ENCODE measurements around the gene KCNV2.

KCNV2 gene

GRCh38 chr9:2741441-2742158 is 24.3 kb downstream of the KCNV2 start:
- no peaks in the 10 kb centered on the region for H3K4me1 ChIP-seq (ENCODE audit: insufficient read depth, low read length)
- no peak overlapping the region for H3K27ac ChIP-seq (ENCODE audit: low read length)
- H3K9me3 ChIP-seq (ENCODE audit: insufficient read depth, low read depth, low read length) = no peaks in the 10 kb centered on the region
- no peaks in the 10 kb centered on the region for H3K36me3 ChIP-seq (ENCODE audit: insufficient read depth, low read depth, low read length)
- H3K4me3 ChIP-seq (ENCODE audit: low read length) = no peak overlapping the region
- H3K9ac ChIP-seq (ENCODE audit: low read depth, low read length) = no peak overlapping the region
- H3K27me3 ChIP-seq (ENCODE audit: insufficient read depth, low read length) = no peaks in the 10 kb centered on the region

GRCh38 chr9:2742214-2742613 is 24.9 kb downstream of the KCNV2 start:
- Histone ChIP-seq H3K9ac (ENCODE audit: low read depth, low read length) (no peak overlapping the region), H3K4me3 (ENCODE audit: low read length) (no peak overlapping the region), H3K27me3 (ENCODE audit: insufficient read depth, low read length) (no peaks in the 10 kb centered on the region), H3K4me1 (ENCODE audit: insufficient read depth, low read length) (no peaks in the 10 kb centered on the region), H3K9me3 (ENCODE audit: insufficient read depth, low read depth, low read length) (no peaks in the 10 kb centered on the region), H3K27ac (ENCODE audit: low read length) (no peak overlapping the region), H3K36me3 (ENCODE audit: insufficient read depth, low read depth, low read length) (no peaks in the 10 kb centered on the region)

- H3K4me1 ChIP-seq (ENCODE audit: insufficient read depth, low read length) = no peaks in the 10 kb centered on the region
- no peaks in the 10 kb centered on the region for H3K27me3 ChIP-seq (ENCODE audit: insufficient read depth, low read length)
- H3K9me3 ChIP-seq (ENCODE audit: insufficient read depth, low read depth, low read length) = no peaks in the 10 kb centered on the region
- H3K27ac ChIP-seq (ENCODE audit: low read length) = no peak overlapping the region
- no peak overlapping the region for H3K9ac ChIP-seq (ENCODE audit: low read depth, low read length)
- no peak overlapping the region for H3K4me3 ChIP-seq (ENCODE audit: low read length)
- H3K36me3 ChIP-seq (ENCODE audit: insufficient read depth, low read depth, low read length) = no peaks in the 10 kb centered on the region
Observed at GRCh38 chr9:2743937-2744529, 26.7 kb downstream of the KCNV2 start.

- Histone ChIP-seq H3K4me1 (ENCODE audit: insufficient read depth, low read length) (no peaks in the 10 kb centered on the region), H3K9ac (ENCODE audit: low read depth, low read length) (no peak overlapping the region), H3K4me3 (ENCODE audit: low read length) (no peak overlapping the region), H3K36me3 (ENCODE audit: insufficient read depth, low read depth, low read length) (no peaks in the 10 kb centered on the region), H3K27me3 (ENCODE audit: insufficient read depth, low read length) (no peaks in the 10 kb centered on the region), H3K9me3 (ENCODE audit: insufficient read depth, low read depth, low read length) (no peaks in the 10 kb centered on the region), H3K27ac (ENCODE audit: low read length) (no peak overlapping the region)
Observed at GRCh38 chr9:2745560-2746380, 28.5 kb downstream of the KCNV2 start.

GRCh38 chr9:2749485-2749884 is 32.2 kb downstream of the KCNV2 start:
- no peak overlapping the region for H3K9ac ChIP-seq (ENCODE audit: low read depth, low read length)
- H3K27ac ChIP-seq (ENCODE audit: low read length) = no peak overlapping the region
- no peaks in the 10 kb centered on the region for H3K36me3 ChIP-seq (ENCODE audit: insufficient read depth, low read depth, low read length)
- H3K4me1 ChIP-seq (ENCODE audit: insufficient read depth, low read length) = no peaks in the 10 kb centered on the region
- H3K9me3 ChIP-seq (ENCODE audit: insufficient read depth, low read depth, low read length) = no peaks in the 10 kb centered on the region
- H3K27me3 ChIP-seq (ENCODE audit: insufficient read depth, low read length) = no peaks in the 10 kb centered on the region
- no peak overlapping the region for H3K4me3 ChIP-seq (ENCODE audit: low read length)

GRCh38 chr9:2755285-2755684 is 38.0 kb downstream of the KCNV2 start:
- no peak overlapping the region for H3K27ac ChIP-seq (ENCODE audit: low read length)
- H3K9me3 ChIP-seq (ENCODE audit: insufficient read depth, low read depth, low read length) = no peaks in the 10 kb centered on the region
- peaks cover 26% of the 10 kb centered on the region; the same call in 1 of the 2 replicates for H3K4me1 ChIP-seq (ENCODE audit: insufficient read depth, low read length)
- no peaks in the 10 kb centered on the region for H3K36me3 ChIP-seq (ENCODE audit: insufficient read depth, low read depth, low read length)
- no peak overlapping the region for H3K4me3 ChIP-seq (ENCODE audit: low read length)
- H3K27me3 ChIP-seq (ENCODE audit: insufficient read depth, low read length) = no peaks in the 10 kb centered on the region
- H3K9ac ChIP-seq (ENCODE audit: low read depth, low read length) = no peak overlapping the region

GRCh38 chr9:2758162-2758897 is 41.0 kb downstream of the KCNV2 start:
- Histone ChIP-seq H3K27me3 (ENCODE audit: insufficient read depth, low read length) (no peaks in the 10 kb centered on the region), H3K27ac (ENCODE audit: low read length) (peak overlapping the region; percentile 42)

GRCh38 chr9:2758898-2759510 is 41.7 kb downstream of the KCNV2 start:
- peak overlapping the region; percentile 17 for H3K4me3 ChIP-seq (ENCODE audit: low read length)
- H3K9ac ChIP-seq (ENCODE audit: low read depth, low read length) = peak overlapping the region; percentile 9; the same call in 1 of the 2 replicates
- H3K27me3 ChIP-seq (ENCODE audit: insufficient read depth, low read length) = no peaks in the 10 kb centered on the region
- peak overlapping the region; percentile 42 for H3K27ac ChIP-seq (ENCODE audit: low read length)
- no peaks in the 10 kb centered on the region for H3K36me3 ChIP-seq (ENCODE audit: insufficient read depth, low read depth, low read length)
- peaks cover 38% of the 10 kb centered on the region; the same call in 1 of the 2 replicates for H3K4me1 ChIP-seq (ENCODE audit: insufficient read depth, low read length)
- no peaks in the 10 kb centered on the region for H3K9me3 ChIP-seq (ENCODE audit: insufficient read depth, low read depth, low read length)

More at GRCh38 chr9:2758162-2758897, 41.0 kb downstream of the KCNV2 start:
- Histone ChIP-seq H3K4me3 (ENCODE audit: low read length) (no peak overlapping the region), H3K4me1 (ENCODE audit: insufficient read depth, low read length) (peaks cover 38% of the 10 kb centered on the region; the same call in 1 of the 2 replicates), H3K9ac (ENCODE audit: low read depth, low read length) (no peak overlapping the region), H3K36me3 (ENCODE audit: insufficient read depth, low read depth, low read length) (no peaks in the 10 kb centered on the region), H3K9me3 (ENCODE audit: insufficient read depth, low read depth, low read length) (no peaks in the 10 kb centered on the region)

- Histone ChIP-seq H3K9me3 (ENCODE audit: insufficient read depth, low read depth, low read length) (no peaks in the 10 kb centered on the region), H3K4me1 (ENCODE audit: insufficient read depth, low read length) (peaks cover 38% of the 10 kb centered on the region), H3K27me3 (ENCODE audit: insufficient read depth, low read length) (no peaks in the 10 kb centered on the region), H3K9ac (ENCODE audit: low read depth, low read length) (no peak overlapping the region; the same call in 1 of the 2 replicates), H3K4me3 (ENCODE audit: low read length) (no peak overlapping the region), H3K36me3 (ENCODE audit: insufficient read depth, low read depth, low read length) (no peaks in the 10 kb centered on the region), H3K27ac (ENCODE audit: low read length) (no peak overlapping the region)
Observed at GRCh38 chr9:2761424-2761823, 44.1 kb downstream of the KCNV2 start.

- Histone ChIP-seq H3K36me3 (ENCODE audit: insufficient read depth, low read depth, low read length) (peaks cover 12% of the 10 kb centered on the region), H3K27ac (ENCODE audit: low read length) (no peak overlapping the region), H3K4me3 (ENCODE audit: low read length) (no peak overlapping the region), H3K4me1 (ENCODE audit: insufficient read depth, low read length) (peaks cover 26% of the 10 kb centered on the region), H3K9me3 (ENCODE audit: insufficient read depth, low read depth, low read length) (no peaks in the 10 kb centered on the region), H3K9ac (ENCODE audit: low read depth, low read length) (no peak overlapping the region), H3K27me3 (ENCODE audit: insufficient read depth, low read length) (no peaks in the 10 kb centered on the region)
Observed at GRCh38 chr9:2764353-2764752, 47.0 kb downstream of the KCNV2 start.
